Epithelial cell of esophagus (primary cell): ENCODE data around the gene FERMT2.

Source experiments
- DNase-seq: peaks from one replicate; pipeline ENCODE4 v3.0.0; 2010; ENCODE audit warnings: low read depth
- H3K4me3 ChIP-seq: 2 replicates; pipeline ENCODE4 v1.5.1; 2011; ENCODE audit warnings: mild to moderate bottlenecking, low read length, control low read depth
- CTCF ChIP-seq: IDR thresholded peaks from 2 replicates; pipeline ENCODE4 v1.5.1; 2011; ENCODE audit warnings: low read depth, mild to moderate bottlenecking, low read length, control low read depth, inconsistent platforms; ENCODE audit not compliant: insufficient read depth; ENCODE audit errors: missing control alignments

The FERMT2 gene

GRCh38 chr14:52891800-52892199 lies 59.0 kb downstream of the FERMT2 start:
- no peak for TF ChIP-seq CTCF
- no peak for DNase-seq
- H3K4me3 ChIP-seq = no peak overlapping the region

- no peak for TF ChIP-seq CTCF
- H3K4me3 ChIP-seq = no peak overlapping the region
- DNase-seq = no peak
These were observed 61.7 kb downstream of the FERMT2 start for GRCh38 chr14:52888839-52889838.

- no peak overlapping the region for H3K4me3 ChIP-seq
- TF ChIP-seq CTCF = no peak
- DNase-seq = no peak
These were observed 62.7 kb downstream of the FERMT2 start for GRCh38 chr14:52888159-52888558.

- DNase-seq = no peak
- H3K4me3 ChIP-seq = no peak overlapping the region
- no peak for TF ChIP-seq CTCF
These were observed 65.6 kb downstream of the FERMT2 start for GRCh38 chr14:52885230-52885629.

GRCh38 chr14:52883658-52884057 lies 67.2 kb downstream of the FERMT2 start:
- no peak overlapping the region for H3K4me3 ChIP-seq
- no peak for DNase-seq
- TF ChIP-seq CTCF = no peak

- no peak for TF ChIP-seq CTCF
- no peak for DNase-seq
- H3K4me3 ChIP-seq = no peak overlapping the region
These were observed 68.0 kb downstream of the FERMT2 start for GRCh38 chr14:52882824-52883223.
